K562 (cell line): Measurements from ENCODE around the gene FIBP. TPM values are rescaled to one million over a fixed set of nuclear protein-coding genes. Genes with fewer than 3 reads are reported as not detected.

ENCODE experiments used
- ATF7 ChIP-seq: fragments of 450-650 bp; IDR thresholded peaks from 2 replicates; pipeline ENCODE4 v1.7.1; 2014; ENCODE audit warnings: mild to moderate bottlenecking, moderate library complexity
- CCAR2 ChIP-seq: fragments of 200-400 bp; formaldehyde crosslinking; IDR thresholded peaks from 2 replicates; pipeline ENCODE4 v1.6.1; 2017; ENCODE audit warnings: mild to moderate bottlenecking, low read depth, low read length
- CXXC5 ChIP-seq: fragments of 250-450 bp; sonication (Bioruptor Pico); IDR thresholded peaks from 2 replicates; pipeline ENCODE4 v1.8.0; 2022; ENCODE audit warnings: inconsistent platforms, mild to moderate bottlenecking, moderate library complexity
- EP300 ChIP-seq: IDR thresholded peaks from 2 replicates; pipeline ENCODE4 v1.6.1; 2012; ENCODE audit warnings: low read length, improper control_type of control experiment
- ETV5 ChIP-seq: sonication (generic); formaldehyde crosslinking; IDR thresholded peaks from 2 replicates; pipeline ENCODE4 v1.4.0; 2020; ENCODE audit warnings: low read depth, mild to moderate bottlenecking, missing genetic modification reagents
- FOXA1 ChIP-seq: fragments of 450-650 bp; IDR thresholded peaks from 2 replicates; pipeline ENCODE4 v1.6.1; 2016; ENCODE audit warnings: mild to moderate bottlenecking, borderline replicate concordance
- MTF1 ChIP-seq: fragments of 250-450 bp; sonication (Bioruptor Pico); IDR thresholded peaks from 2 replicates; pipeline ENCODE4 v1.9.0; 2021; ENCODE audit warnings: moderate library complexity, mild to moderate bottlenecking, inconsistent platforms, borderline replicate concordance
- NFE2 ChIP-seq: IDR thresholded peaks from 2 replicates; pipeline ENCODE4 v1.6.1; 2014; ENCODE audit warnings: antibody characterized with exemption, low read depth
- NR2F6 ChIP-seq: fragments of 450-650 bp; formaldehyde crosslinking; IDR thresholded peaks from 2 replicates; pipeline ENCODE4 v1.4.0; 2020; ENCODE audit warnings: mild to moderate bottlenecking
- OTX1 ChIP-seq: fragments of 450-650 bp; formaldehyde crosslinking; IDR thresholded peaks from 2 replicates; pipeline ENCODE4 v1.4.0; 2022; ENCODE audit warnings: mild to moderate bottlenecking
- PCBP1 ChIP-seq: fragments of 200-400 bp; formaldehyde crosslinking; IDR thresholded peaks from 2 replicates; pipeline ENCODE4 v1.6.1; 2018; ENCODE audit warnings: mild to moderate bottlenecking, low read depth, low read length; ENCODE audit not compliant: poor library complexity, severe bottlenecking
- PHB2 ChIP-seq: fragments of 450-650 bp; IDR thresholded peaks from 2 replicates; pipeline ENCODE4 v1.6.1; 2017; ENCODE audit warnings: low read depth
- PML ChIP-seq: IDR thresholded peaks from 2 replicates; pipeline ENCODE4 v1.6.1; 2012; ENCODE audit warnings: low read length, inconsistent platforms
- POLR2A ChIP-seq: fragments of 450-650 bp; conservative IDR thresholded peaks from 2 replicates; pipeline ENCODE4 v1.6.1; 2016
- POLR2B ChIP-seq: fragments of 450-650 bp; IDR thresholded peaks from 2 replicates; pipeline ENCODE4 v1.6.1; 2018; ENCODE audit warnings: low read depth; ENCODE audit not compliant: partially characterized antibody
- PRMT5 ChIP-seq: sonication (generic); formaldehyde crosslinking; IDR thresholded peaks from 2 replicates; pipeline ENCODE4 v1.5.0; 2020; ENCODE audit warnings: missing genetic modification reagents
- RBFOX2 ChIP-seq: fragments of 200-400 bp; formaldehyde crosslinking; IDR thresholded peaks from 2 replicates; pipeline ENCODE4 v1.6.1; 2017; ENCODE audit warnings: low read depth, mild to moderate bottlenecking, low read length, moderate library complexity
- RNF2 ChIP-seq: sonication (generic); IDR thresholded peaks from 2 replicates; pipeline ENCODE4 v1.6.1; 2016
- ZNF175 ChIP-seq: fragments of 200-800 bp; sonication (Bioruptor generic); IDR thresholded peaks from 2 replicates; pipeline ENCODE4 v1.6.1; 2016; ENCODE audit warnings: low read depth, mild to moderate bottlenecking, missing genetic modification characterization, missing compliant biosample characterization
- ZNF717 ChIP-seq: fragments of 250-450 bp; sonication (Bioruptor Pico); IDR thresholded peaks from 2 replicates; pipeline ENCODE4 v1.5.0; 2021
- polyA plus RNA-seq, 8 experiments: library from polyadenylated mRNA; depleted of rRNA in 4 of 8; stranded (reverse) in 5 of 8; unstranded in 3 of 8; fragments of >200 nt; fragmentation: Nextera tagmentation in 2 of 8; fragmentation: Illumina TruSeq in 1 of 8; extraction: Ambion mirVana in 2 of 8; extraction: Trizol in 1 of 8; gene quantifications; 2 replicates each; pipeline versions ENCODE4 v1.2.1 to v1.2.3, GENCODE V29; 2011 to 2014; ENCODE audit warnings: inconsistent platforms in 1 of 8, missing spikeins in 1 of 8
- total RNA-seq, 7 experiments: library from RNA; depleted of rRNA in 6 of 7; stranded (reverse); fragments of >200 nt in 6 of 7; fragmentation: Illumina TruSeq in 2 of 7; extraction: Trizol in 2 of 7; gene quantifications; 2 replicates each; pipeline versions ENCODE4 v1.2.1 to v1.2.3, GENCODE V29; 2011 to 2021; ENCODE audit warnings: low replicate concordance in 1 of 7
- TF ChIP-seq, protein P1 (sequence below): sonication (generic); formaldehyde crosslinking; IDR thresholded peaks from 2 replicates; pipeline ENCODE4 v1.8.0; 2022; ENCODE audit warnings: missing genetic modification reagents, mild to moderate bottlenecking, borderline replicate concordance
- TF ChIP-seq, protein P2 (sequence below): sonication (generic); formaldehyde crosslinking; IDR thresholded peaks from 2 replicates; pipeline ENCODE4 v1.8.0; 2022; ENCODE audit warnings: mild to moderate bottlenecking, missing genetic modification reagents
- TF ChIP-seq, protein P3 (sequence below): fragments of 450-650 bp; formaldehyde crosslinking; IDR thresholded peaks from 2 replicates; pipeline ENCODE4 v1.4.0; 2022; ENCODE audit warnings: mild to moderate bottlenecking, moderate library complexity
- TF ChIP-seq, protein P4 (sequence below): fragments of 450-650 bp; IDR thresholded peaks from 2 replicates; pipeline ENCODE4 v1.6.1; 2016; ENCODE audit warnings: borderline replicate concordance

The FIBP gene
- total and polyA plus RNA-seq, 9 of the 15 experiments (the other 6 are each of a cell fraction or from before 2014, with no cell fraction given) = 41.2 to 79.2 (median 48.6) TPM

DNA sequence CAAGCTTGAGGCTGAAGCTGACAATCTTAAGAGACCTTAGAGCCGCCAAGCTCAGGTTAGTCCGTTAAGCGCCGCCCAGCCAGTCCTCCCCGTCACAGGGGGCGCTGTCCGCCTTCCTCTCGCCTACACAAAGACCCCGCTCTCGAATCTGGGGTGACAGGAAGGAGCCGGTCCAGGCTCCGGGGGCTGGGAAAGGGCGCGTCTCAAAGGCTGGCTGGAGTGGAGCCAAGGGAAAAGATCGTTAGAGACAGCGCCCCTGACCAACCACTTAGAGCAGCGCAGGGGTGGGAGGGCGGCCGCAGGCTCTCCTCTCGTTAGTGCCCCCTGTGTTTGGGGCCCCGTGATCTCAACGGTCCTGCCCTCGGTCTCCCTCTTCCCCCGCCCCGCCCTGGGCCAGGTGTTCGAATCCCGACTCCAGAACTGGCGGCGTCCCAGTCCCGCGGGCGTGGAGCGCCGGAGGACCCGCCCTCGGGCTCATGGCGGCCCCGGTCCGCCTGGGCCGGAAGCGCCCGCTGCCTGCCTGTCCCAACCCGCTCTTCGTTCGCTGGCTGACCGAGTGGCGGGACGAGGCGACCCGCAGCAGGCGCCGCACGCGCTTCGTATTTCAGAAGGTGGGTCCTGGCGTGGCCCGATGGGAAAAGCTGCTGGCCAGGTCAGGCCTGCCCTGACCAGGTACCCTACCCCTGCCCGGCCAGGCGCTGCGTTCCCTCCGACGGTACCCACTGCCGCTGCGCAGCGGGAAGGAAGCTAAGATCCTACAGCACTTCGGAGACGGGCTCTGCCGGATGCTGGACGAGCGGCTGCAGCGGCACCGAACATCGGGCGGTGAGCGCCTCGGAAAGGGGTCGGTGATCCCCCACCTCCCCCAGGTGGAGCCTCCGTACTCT is 27.8 kb downstream of the FIBP start, which contains the start of gene MUS81 (continued):
- TF ChIP-seq, protein P1, sequence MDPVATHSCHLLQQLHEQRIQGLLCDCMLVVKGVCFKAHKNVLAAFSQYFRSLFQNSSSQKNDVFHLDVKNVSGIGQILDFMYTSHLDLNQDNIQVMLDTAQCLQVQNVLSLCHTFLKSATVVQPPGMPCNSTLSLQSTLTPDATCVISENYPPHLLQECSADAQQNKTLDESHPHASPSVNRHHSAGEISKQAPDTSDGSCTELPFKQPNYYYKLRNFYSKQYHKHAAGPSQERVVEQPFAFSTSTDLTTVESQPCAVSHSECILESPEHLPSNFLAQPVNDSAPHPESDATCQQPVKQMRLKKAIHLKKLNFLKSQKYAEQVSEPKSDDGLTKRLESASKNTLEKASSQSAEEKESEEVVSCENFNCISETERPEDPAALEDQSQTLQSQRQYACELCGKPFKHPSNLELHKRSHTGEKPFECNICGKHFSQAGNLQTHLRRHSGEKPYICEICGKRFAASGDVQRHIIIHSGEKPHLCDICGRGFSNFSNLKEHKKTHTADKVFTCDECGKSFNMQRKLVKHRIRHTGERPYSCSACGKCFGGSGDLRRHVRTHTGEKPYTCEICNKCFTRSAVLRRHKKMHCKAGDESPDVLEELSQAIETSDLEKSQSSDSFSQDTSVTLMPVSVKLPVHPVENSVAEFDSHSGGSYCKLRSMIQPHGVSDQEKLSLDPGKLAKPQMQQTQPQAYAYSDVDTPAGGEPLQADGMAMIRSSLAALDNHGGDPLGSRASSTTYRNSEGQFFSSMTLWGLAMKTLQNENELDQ (CRISPR knock-in tag) = 0 out of 2 replicates have a peak, but pooled peaks have one; percentile 72
- TF ChIP-seq PHB2 = no peak
- TF ChIP-seq CCAR2 = 0 out of 2 replicates have a peak, but pooled peaks have one; percentile 79
- peak; percentile 53 for TF ChIP-seq POLR2A
- TF ChIP-seq FOXA1 = no peak
- TF ChIP-seq PRMT5 (CRISPR knock-in tag) = no peak
- TF ChIP-seq EP300 = peak; percentile 62
- TF ChIP-seq, protein P2, sequence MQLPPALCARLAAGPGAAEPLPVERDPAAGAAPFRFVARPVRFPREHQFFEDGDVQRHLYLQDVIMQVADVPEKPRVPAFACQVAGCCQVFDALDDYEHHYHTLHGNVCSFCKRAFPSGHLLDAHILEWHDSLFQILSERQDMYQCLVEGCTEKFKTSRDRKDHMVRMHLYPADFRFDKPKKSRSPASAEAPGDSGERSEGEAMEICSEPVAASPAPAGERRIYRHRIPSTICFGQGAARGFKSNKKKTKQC (CRISPR knock-in tag) = peak; percentile 54; the same call in 1 of the 2 replicates
- TF ChIP-seq NFE2 = 0 out of 2 replicates have a peak, but pooled peaks have one; percentile 5
- no peak for TF ChIP-seq MTF1 (CRISPR knock-in tag)
- TF ChIP-seq ZNF175 = no peak
- TF ChIP-seq OTX1 (CRISPR knock-in tag) = no peak
- peak; percentile 95 for TF ChIP-seq RBFOX2
- TF ChIP-seq PCBP1 = peak; percentile 91
- TF ChIP-seq ATF7 = peak; percentile 86
- peak; percentile 86 for TF ChIP-seq RNF2
- TF ChIP-seq PML = peak; percentile 65
- peak; percentile 34; the same call in 1 of the 2 replicates for TF ChIP-seq NR2F6
- peak; percentile 68 for TF ChIP-seq POLR2B
- peak; percentile 78 for TF ChIP-seq CXXC5 (CRISPR knock-in tag)
- no peak for TF ChIP-seq ZNF717 (CRISPR knock-in tag)
- TF ChIP-seq, protein P3, sequence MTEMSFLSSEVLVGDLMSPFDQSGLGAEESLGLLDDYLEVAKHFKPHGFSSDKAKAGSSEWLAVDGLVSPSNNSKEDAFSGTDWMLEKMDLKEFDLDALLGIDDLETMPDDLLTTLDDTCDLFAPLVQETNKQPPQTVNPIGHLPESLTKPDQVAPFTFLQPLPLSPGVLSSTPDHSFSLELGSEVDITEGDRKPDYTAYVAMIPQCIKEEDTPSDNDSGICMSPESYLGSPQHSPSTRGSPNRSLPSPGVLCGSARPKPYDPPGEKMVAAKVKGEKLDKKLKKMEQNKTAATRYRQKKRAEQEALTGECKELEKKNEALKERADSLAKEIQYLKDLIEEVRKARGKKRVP (CRISPR knock-in tag) = peak; percentile 46; the same call in 1 of the 2 replicates
- peak; percentile 73 for TF ChIP-seq ETV5 (CRISPR knock-in tag)
- TF ChIP-seq, protein P4, sequence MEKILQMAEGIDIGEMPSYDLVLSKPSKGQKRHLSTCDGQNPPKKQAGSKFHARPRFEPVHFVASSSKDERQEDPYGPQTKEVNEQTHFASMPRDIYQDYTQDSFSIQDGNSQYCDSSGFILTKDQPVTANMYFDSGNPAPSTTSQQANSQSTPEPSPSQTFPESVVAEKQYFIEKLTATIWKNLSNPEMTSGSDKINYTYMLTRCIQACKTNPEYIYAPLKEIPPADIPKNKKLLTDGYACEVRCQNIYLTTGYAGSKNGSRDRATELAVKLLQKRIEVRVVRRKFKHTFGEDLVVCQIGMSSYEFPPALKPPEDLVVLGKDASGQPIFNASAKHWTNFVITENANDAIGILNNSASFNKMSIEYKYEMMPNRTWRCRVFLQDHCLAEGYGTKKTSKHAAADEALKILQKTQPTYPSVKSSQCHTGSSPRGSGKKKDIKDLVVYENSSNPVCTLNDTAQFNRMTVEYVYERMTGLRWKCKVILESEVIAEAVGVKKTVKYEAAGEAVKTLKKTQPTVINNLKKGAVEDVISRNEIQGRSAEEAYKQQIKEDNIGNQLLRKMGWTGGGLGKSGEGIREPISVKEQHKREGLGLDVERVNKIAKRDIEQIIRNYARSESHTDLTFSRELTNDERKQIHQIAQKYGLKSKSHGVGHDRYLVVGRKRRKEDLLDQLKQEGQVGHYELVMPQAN = no peak
